Sigmoid colon (tissue), 7 donors: ENCODE data around the gene TMEM203. TPM values are rescaled to one million over a fixed set of nuclear protein-coding genes. Genes with fewer than 3 reads are reported as not detected.

Experiments
- DNase-seq: peaks from one replicate; pipeline ENCODE4 v3.0.0-alpha.2; 2019
- H3K27ac ChIP-seq, 4 donors: fragments of 200-600 bp; sonication (generic); one replicate each; pipeline ENCODE4 v1.5.1; 2016 to 2019; ENCODE audit warnings: mild to moderate bottlenecking in 1 of 4
- H3K27me3 ChIP-seq, 3 donors: fragments of 200-600 bp; sonication (generic); one replicate each; pipeline ENCODE4 v1.5.1; 2019; ENCODE audit warnings: mild to moderate bottlenecking in 1 of 3
- H3K36me3 ChIP-seq, 4 donors: fragments of 200-600 bp; sonication (generic); one replicate each; pipeline ENCODE4 v1.5.1; 2016 to 2019
- H3K4me1 ChIP-seq, 4 donors: fragments of 200-600 bp; sonication (generic); one replicate each; pipeline ENCODE4 v1.5.1; 2017 to 2019
- H3K4me3 ChIP-seq, 4 donors: fragments of 200-600 bp; sonication (generic); one replicate each; pipeline ENCODE4 v1.5.1; 2017 to 2019; ENCODE audit warnings: mild to moderate bottlenecking in 2 of 4, moderate library complexity in 1 of 4
- H3K9me3 ChIP-seq, 4 donors: fragments of 200-600 bp in 3 of 4; sonication (generic) in 3 of 4; one replicate each; pipeline versions ENCODE4 v1.5.1 to v1.6.1; 2013 to 2019
- CTCF ChIP-seq, 4 experiments: fragments of 450-650 bp in 3 of 4; fragments of 200-600 bp in 1 of 4; IDR thresholded peaks; one replicate each; pipeline ENCODE4 v1.5.1; 2016 to 2019; ENCODE audit warnings: antibody characterized with exemption in 4 of 4, mild to moderate bottlenecking in 3 of 4, moderate library complexity in 2 of 4
- EP300 ChIP-seq, 4 donors: sonication (generic); formaldehyde crosslinking; IDR thresholded peaks; one replicate each; pipeline ENCODE4 v1.6.1; 2017; ENCODE audit warnings: antibody characterized with exemption in 4 of 4
- POLR2A ChIP-seq, 2 donors: fragments of 450-650 bp; IDR thresholded peaks; one replicate each; pipeline ENCODE4 v1.6.1; 2016; ENCODE audit warnings: antibody characterized with exemption in 2 of 2, mild to moderate bottlenecking in 2 of 2, moderate library complexity in 2 of 2
- POLR2AphosphoS5 ChIP-seq, 4 donors: sonication (generic); formaldehyde crosslinking; IDR thresholded peaks; one replicate each; pipeline ENCODE4 v1.6.1; 2017; ENCODE audit warnings: antibody characterized with exemption in 4 of 4
- WGBS, 2 donors: extraction: QIAGEN DNeasy Blood & Tissue Kit; methylation state at CpG; one replicate each; pipeline ENCODE4 v1.1.7; 2013; 5-methylcytosine and 5-hydroxymethylcytosine counted together
- intact Hi-C: fragments of 100-400 bp; cut with DNase I; formaldehyde crosslinking; loops from one replicate; pipeline ENCODE4 v1.15.1; 2023
- polyA plus RNA-seq, 3 donors: library from polyadenylated mRNA; stranded (reverse); fragments of 200-250 nt; gene quantifications; one replicate each; pipeline ENCODE4 v1.2.3, GENCODE V29; 2013
- total RNA-seq, 4 donors: library from RNA; depleted of rRNA; stranded (reverse); fragments of >200 nt; gene quantifications; one replicate each; pipeline ENCODE4 v1.1.0, GENCODE V29; 2016
- donor health status: healthy with polysubstance abuse.
- donor health status: Bipolar disorder and iron deficiency.
- donor health status: healthy.

Gene TMEM203
- total and polyA plus RNA-seq, 7 donors, result 24.8 to 42.0 (median 33.2) TPM

- TF ChIP-seq POLR2A (IDR thresholded peaks at IDR 0.05) (no peak), EP300 (IDR thresholded peaks at IDR 0.05) (no peak), POLR2AphosphoS5 (IDR thresholded peaks at IDR 0.05) (no peak), CTCF (IDR thresholded peaks at IDR 0.05) (no peak)
- WGBS, 2 donors, result 23 to 35% methylated on average over 11 of the region's 11 CpGs
- H3K27me3 ChIP-seq, result peaks cover 12 to 31% (median 30%) of the 10 kb centered on the region in 3 donors
- H3K4me1 ChIP-seq, result peaks cover 2 to 49% (median 41%) of the 10 kb centered on the region in 4 donors
- H3K4me3 ChIP-seq, result peak overlapping the region in 2 of 4 donors; percentile 23 to 34
- no peaks in the 10 kb centered on the region for H3K9me3 ChIP-seq
- intact Hi-C loops, result loop anchor here (5.0 kb wide), 1 partner anchor 50 kb away; the partner anchor contains the start of genes ANAPC2 and SSNA1
- H3K27ac ChIP-seq, result no peak overlapping the region
- no peak for DNase-seq
- no peaks in the 10 kb centered on the region for H3K36me3 ChIP-seq
These were observed 31.5 kb upstream of the TMEM203 start for GRCh38 chr9:137236936-137237421.

GRCh38 chr9:137236238-137236935 is 30.9 kb upstream of the TMEM203 start:
- H3K4me1 ChIP-seq, result peaks cover 2 to 45% (median 39%) of the 10 kb centered on the region in 4 donors
- TF ChIP-seq EP300 (IDR thresholded peaks at IDR 0.05) (no peak), CTCF (IDR thresholded peaks at IDR 0.05) (peak; percentile 98 to 100 (median 98)), POLR2A (IDR thresholded peaks at IDR 0.05) (no peak)
- intact Hi-C loops, result loop anchor here (5.0 kb wide), 1 partner anchor 49 kb away; the partner anchor contains the start of genes ANAPC2 and SSNA1
- H3K9me3 ChIP-seq, result no peaks in the 10 kb centered on the region
- no peaks in the 10 kb centered on the region for H3K36me3 ChIP-seq
- peak overlapping the region; percentile 18 to 34 (median 25) for H3K4me3 ChIP-seq
- DNase-seq, result peak; percentile 93
- WGBS, 2 donors, result 10 to 13% methylated on average over 31 of the region's 31 CpGs
- no peak overlapping the region for H3K27ac ChIP-seq
- H3K27me3 ChIP-seq, result peaks cover 12 to 37% (median 36%) of the 10 kb centered on the region in 3 donors

- no peak for TF ChIP-seq POLR2AphosphoS5 (IDR thresholded peaks at IDR 0.05)
- no peak for TF ChIP-seq CTCF (IDR thresholded peaks at IDR 0.05)
- no peak for TF ChIP-seq EP300 (IDR thresholded peaks at IDR 0.05)
- TF ChIP-seq POLR2A (IDR thresholded peaks at IDR 0.05), result no peak
- no peaks in the 10 kb centered on the region for H3K36me3 ChIP-seq
- H3K27ac ChIP-seq, result no peak overlapping the region
- DNase-seq, result no peak
- intact Hi-C loops, result loop anchor here (5.0 kb wide), 1 partner anchor 48 kb away; the partner anchor contains the start of genes ANAPC2 and SSNA1
- H3K4me3 ChIP-seq, result peak overlapping the region; percentile 18 to 34 (median 25)
- H3K9me3 ChIP-seq, result no peaks in the 10 kb centered on the region
- 74 to 75% methylated on average over 35 of the region's 35 CpGs for WGBS, 2 donors
- H3K27me3 ChIP-seq, result peaks cover 16 to 44% (median 43%) of the 10 kb centered on the region in 3 donors
- peaks cover 0 to 45% (median 39%) of the 10 kb centered on the region in 4 donors for H3K4me1 ChIP-seq
These were observed 30.2 kb upstream of the TMEM203 start for GRCh38 chr9:137235424-137236237.

GRCh38 chr9:137234758-137235423 is 29.4 kb upstream of the TMEM203 start:
- Histone ChIP-seq H3K27me3 (peaks cover 23 to 52% (median 51%) of the 10 kb centered on the region in 3 donors), H3K9me3 (no peaks in the 10 kb centered on the region), H3K27ac (no peak overlapping the region), H3K4me3 (no peak overlapping the region), H3K4me1 (peaks cover 0 to 41% (median 35%) of the 10 kb centered on the region in 4 donors), H3K36me3 (no peaks in the 10 kb centered on the region)
- intact Hi-C loops, result loop anchor here (5.0 kb wide), 1 partner anchor 48 kb away; the partner anchor contains the start of genes ANAPC2 and SSNA1
- 72 to 73% methylated on average over 18 of the region's 18 CpGs for WGBS, 2 donors
- no peak for DNase-seq
- TF ChIP-seq CTCF (IDR thresholded peaks at IDR 0.05) (no peak), POLR2A (IDR thresholded peaks at IDR 0.05) (no peak), POLR2AphosphoS5 (IDR thresholded peaks at IDR 0.05) (no peak), EP300 (IDR thresholded peaks at IDR 0.05) (no peak)
